ENCODE data around the gene NCOR2.

NCOR2 gene

GRCh38 chr12:124577374-124577773 lies 10.0 kb upstream of the NCOR2 start:
- H3K36me3 ChIP-seq (ENCODE audit: control insufficient read depth, insufficient read depth, low read length) = no peaks in the 10 kb centered on the region
- H3K9me3 ChIP-seq (ENCODE audit: control insufficient read depth, insufficient read depth, low read length) = no peaks in the 10 kb centered on the region
- H3K4me1 ChIP-seq (ENCODE audit: control insufficient read depth, insufficient read depth, low read length) = 0 out of 2 replicates have a peak, but pooled peaks cover 2% of the 10 kb centered on the region
- H3K4me3 ChIP-seq (ENCODE audit: low read length) = no peak overlapping the region
- DNase-seq (ENCODE audit: low read depth, low spot score) = no peak
- H3K27me3 ChIP-seq (ENCODE audit: control insufficient read depth, insufficient read depth, low read length) = no peaks in the 10 kb centered on the region
- no peak overlapping the region for H3K27ac ChIP-seq (ENCODE audit: low read length)
- no CpG with 5 or more reads among the region's 8 CpGs for WGBS (ENCODE audit: insufficient coverage, insufficient read length)

- Histone ChIP-seq H3K36me3 (ENCODE audit: control insufficient read depth, insufficient read depth, low read length) (no peaks in the 10 kb centered on the region), H3K27ac (ENCODE audit: low read length) (no peak overlapping the region), H3K27me3 (ENCODE audit: control insufficient read depth, insufficient read depth, low read length) (no peaks in the 10 kb centered on the region), H3K4me1 (ENCODE audit: control insufficient read depth, insufficient read depth, low read length) (no peaks in the 10 kb centered on the region), H3K4me3 (ENCODE audit: low read length) (no peak overlapping the region), H3K9me3 (ENCODE audit: control insufficient read depth, insufficient read depth, low read length) (no peaks in the 10 kb centered on the region)
- DNase-seq (ENCODE audit: low read depth, low spot score) = no peak
- no CpG with 5 or more reads among the region's 8 CpGs for WGBS (ENCODE audit: insufficient coverage, insufficient read length)
Measured at GRCh38 chr12:124576061-124576650, 8.7 kb upstream of the NCOR2 start.

GRCh38 chr12:124573839-124574786 lies 6.7 kb upstream of the NCOR2 start:
- DNase-seq (ENCODE audit: low read depth, low spot score) = no peak
- Histone ChIP-seq H3K4me3 (ENCODE audit: low read length) (no peak overlapping the region), H3K36me3 (ENCODE audit: control insufficient read depth, insufficient read depth, low read length) (no peaks in the 10 kb centered on the region), H3K27ac (ENCODE audit: low read length) (no peak overlapping the region), H3K9me3 (ENCODE audit: control insufficient read depth, insufficient read depth, low read length) (no peaks in the 10 kb centered on the region), H3K27me3 (ENCODE audit: control insufficient read depth, insufficient read depth, low read length) (no peaks in the 10 kb centered on the region), H3K4me1 (ENCODE audit: control insufficient read depth, insufficient read depth, low read length) (peaks cover 4% of the 10 kb centered on the region; the same call in 1 of the 2 replicates)
- no CpG with 5 or more reads among the region's 18 CpGs for WGBS (ENCODE audit: insufficient coverage, insufficient read length)

GRCh38 chr12:124571556-124571955 lies 4.1 kb upstream of the NCOR2 start:
- H3K36me3 ChIP-seq (ENCODE audit: control insufficient read depth, insufficient read depth, low read length) = no peaks in the 10 kb centered on the region
- no peaks in the 10 kb centered on the region for H3K27me3 ChIP-seq (ENCODE audit: control insufficient read depth, insufficient read depth, low read length)
- WGBS (ENCODE audit: insufficient coverage, insufficient read length) = no CpG with 5 or more reads among the region's 2 CpGs
- DNase-seq (ENCODE audit: low read depth, low spot score) = no peak
- no peaks in the 10 kb centered on the region for H3K9me3 ChIP-seq (ENCODE audit: control insufficient read depth, insufficient read depth, low read length)
- no peak overlapping the region for H3K27ac ChIP-seq (ENCODE audit: low read length)
- no peak overlapping the region for H3K4me3 ChIP-seq (ENCODE audit: low read length)
- peaks cover 6% of the 10 kb centered on the region; the same call in 1 of the 2 replicates for H3K4me1 ChIP-seq (ENCODE audit: control insufficient read depth, insufficient read depth, low read length)

- H3K27me3 ChIP-seq (ENCODE audit: control insufficient read depth, insufficient read depth, low read length) = no peaks in the 10 kb centered on the region
- H3K36me3 ChIP-seq (ENCODE audit: control insufficient read depth, insufficient read depth, low read length) = no peaks in the 10 kb centered on the region
- no peak overlapping the region for H3K27ac ChIP-seq (ENCODE audit: low read length)
- H3K4me3 ChIP-seq (ENCODE audit: low read length) = no peak overlapping the region
- DNase-seq (ENCODE audit: low read depth, low spot score) = no peak
- H3K9me3 ChIP-seq (ENCODE audit: control insufficient read depth, insufficient read depth, low read length) = no peaks in the 10 kb centered on the region
- WGBS (ENCODE audit: insufficient coverage, insufficient read length) = no CpG with 5 or more reads among the region's 1 CpG
- H3K4me1 ChIP-seq (ENCODE audit: control insufficient read depth, insufficient read depth, low read length) = peaks cover 6% of the 10 kb centered on the region; the same call in 1 of the 2 replicates
Measured at GRCh38 chr12:124570810-124571209, 3.4 kb upstream of the NCOR2 start.

- Histone ChIP-seq H3K36me3 (ENCODE audit: control insufficient read depth, insufficient read depth, low read length) (no peaks in the 10 kb centered on the region), H3K4me1 (ENCODE audit: control insufficient read depth, insufficient read depth, low read length) (peaks cover 8% of the 10 kb centered on the region; the same call in 1 of the 2 replicates), H3K4me3 (ENCODE audit: low read length) (no peak overlapping the region), H3K9me3 (ENCODE audit: control insufficient read depth, insufficient read depth, low read length) (no peaks in the 10 kb centered on the region), H3K27ac (ENCODE audit: low read length) (no peak overlapping the region), H3K27me3 (ENCODE audit: control insufficient read depth, insufficient read depth, low read length) (no peaks in the 10 kb centered on the region)
- WGBS (ENCODE audit: insufficient coverage, insufficient read length) = no CpG with 5 or more reads among the region's 17 CpGs
- DNase-seq (ENCODE audit: low read depth, low spot score) = no peak
Measured at GRCh38 chr12:124569375-124570148, 2.1 kb upstream of the NCOR2 start.

GRCh38 chr12:124568431-124569374 lies 1.3 kb upstream of the NCOR2 start:
- Histone ChIP-seq H3K9me3 (ENCODE audit: control insufficient read depth, insufficient read depth, low read length) (no peaks in the 10 kb centered on the region), H3K36me3 (ENCODE audit: control insufficient read depth, insufficient read depth, low read length) (no peaks in the 10 kb centered on the region), H3K27me3 (ENCODE audit: control insufficient read depth, insufficient read depth, low read length) (no peaks in the 10 kb centered on the region), H3K4me1 (ENCODE audit: control insufficient read depth, insufficient read depth, low read length) (peaks cover 8% of the 10 kb centered on the region), H3K27ac (ENCODE audit: low read length) (no peak overlapping the region), H3K4me3 (ENCODE audit: low read length) (peak overlapping the region; percentile 18; the same call in 1 of the 2 replicates)
- WGBS (ENCODE audit: insufficient coverage, insufficient read length) = no CpG with 5 or more reads among the region's 28 CpGs
- no peak for DNase-seq (ENCODE audit: low read depth, low spot score)

- Histone ChIP-seq H3K27ac (ENCODE audit: low read length) (no peak overlapping the region), H3K4me3 (ENCODE audit: low read length) (peak overlapping the region; percentile 69; the same call in 1 of the 2 replicates), H3K4me1 (ENCODE audit: control insufficient read depth, insufficient read depth, low read length) (peaks cover 8% of the 10 kb centered on the region), H3K27me3 (ENCODE audit: control insufficient read depth, insufficient read depth, low read length) (no peaks in the 10 kb centered on the region), H3K36me3 (ENCODE audit: control insufficient read depth, insufficient read depth, low read length) (no peaks in the 10 kb centered on the region), H3K9me3 (ENCODE audit: control insufficient read depth, insufficient read depth, low read length) (no peaks in the 10 kb centered on the region)
- DNase-seq (ENCODE audit: low read depth, low spot score) = no peak
- no CpG with 5 or more reads among the region's 50 CpGs for WGBS (ENCODE audit: insufficient coverage, insufficient read length)
Measured at GRCh38 chr12:124567673-124568373, 411 bp upstream of the NCOR2 start.
